Choroid plexus epithelial cell (primary cell): ENCODE measurements around the gene RPS6KA6.

Experiments
- DNase-seq: peaks from one replicate; pipeline ENCODE4 v3.0.0-alpha.2; 2010; ENCODE audit warnings: low read depth
- H3K4me3 ChIP-seq: 2 replicates; pipeline ENCODE4 v1.5.1; 2011; ENCODE audit warnings: low read depth, mild to moderate bottlenecking, control low read depth, low read length, moderate library complexity
- CTCF ChIP-seq: conservative IDR thresholded peaks from 2 replicates; pipeline ENCODE4 v1.5.1; 2011; ENCODE audit warnings: low read depth, mild to moderate bottlenecking, control low read depth, inconsistent platforms, low read length, moderate library complexity

The RPS6KA6 gene

GRCh38 chrX:84186603-84187532 lies 1.1 kb downstream of the RPS6KA6 start:
- TF ChIP-seq CTCF = no peak
- peak; percentile 0 for DNase-seq
- H3K4me3 ChIP-seq = peak overlapping the region; percentile 62

DNA sequence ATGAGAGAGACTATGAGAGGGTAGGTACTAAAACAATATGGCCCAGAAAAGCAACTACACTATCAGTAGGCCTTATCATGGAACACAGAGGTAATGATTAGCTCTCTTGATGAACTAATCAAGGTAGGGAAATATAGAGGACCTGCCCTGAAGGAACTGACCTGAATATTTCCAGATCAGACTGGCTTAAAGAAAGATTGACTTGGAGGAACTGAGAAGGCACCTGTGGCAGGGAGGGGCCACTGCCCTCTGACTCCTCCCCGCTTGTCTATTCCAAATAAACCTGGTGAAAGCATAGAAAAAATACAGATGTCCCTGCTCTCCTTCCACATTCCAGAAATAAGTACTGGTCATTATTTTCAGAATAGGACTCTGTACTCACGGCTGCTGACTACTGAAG lies 5.5 kb downstream of the RPS6KA6 start:
- no peak for TF ChIP-seq CTCF
- no peak for DNase-seq

DNA sequence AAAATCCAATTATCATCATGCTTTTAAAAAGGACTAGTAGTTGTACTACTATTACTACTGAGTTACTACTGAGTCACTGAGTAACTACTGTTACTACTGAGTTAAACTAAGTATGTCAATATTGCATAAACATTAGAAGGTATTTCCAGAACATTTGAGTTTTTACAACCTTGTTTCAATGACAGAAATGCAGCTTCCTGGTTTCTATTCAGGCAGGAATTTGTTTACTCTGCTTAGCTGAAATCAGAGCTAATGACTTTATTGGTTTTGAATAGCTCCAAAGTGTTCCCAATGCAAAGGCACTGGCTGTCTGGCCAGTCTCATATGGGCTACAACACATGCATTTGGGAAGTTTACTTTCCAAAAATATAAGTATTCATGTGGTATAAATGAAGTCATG lies 12.0 kb downstream of the RPS6KA6 start:
- TF ChIP-seq CTCF = no peak
- H3K4me3 ChIP-seq = no peak overlapping the region
- DNase-seq = no peak

More for the DNA sequence above, 5.5 kb downstream of the RPS6KA6 start:
- H3K4me3 ChIP-seq = no peak overlapping the region

DNA sequence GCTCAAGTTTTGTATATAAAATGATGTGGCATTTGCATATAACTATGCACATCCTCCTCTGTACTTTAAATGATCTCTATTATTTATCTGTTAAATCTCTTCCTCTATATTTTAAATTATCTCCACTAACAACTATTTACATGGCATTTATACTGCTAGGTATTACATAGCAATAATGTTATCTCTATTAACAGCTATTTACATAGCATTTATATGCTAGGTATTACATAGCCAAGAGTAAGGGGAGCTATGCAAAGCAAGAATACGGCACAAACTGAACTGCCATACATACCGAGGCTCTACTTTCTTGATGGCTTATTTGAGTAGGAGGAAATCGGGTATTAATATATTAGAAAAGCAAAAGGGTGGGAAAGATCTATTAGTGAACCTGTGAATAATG lies 12.7 kb downstream of the RPS6KA6 start:
- DNase-seq = no peak
- TF ChIP-seq CTCF = no peak
- H3K4me3 ChIP-seq = no peak overlapping the region

- no peak overlapping the region for H3K4me3 ChIP-seq
- TF ChIP-seq CTCF = no peak
- DNase-seq = no peak
Observed at GRCh38 chrX:84174348-84174747, 13.7 kb downstream of the RPS6KA6 start.

- TF ChIP-seq CTCF = no peak
- DNase-seq = no peak
- no peak overlapping the region for H3K4me3 ChIP-seq
Observed at GRCh38 chrX:84170931-84171330, 17.1 kb downstream of the RPS6KA6 start.

DNA sequence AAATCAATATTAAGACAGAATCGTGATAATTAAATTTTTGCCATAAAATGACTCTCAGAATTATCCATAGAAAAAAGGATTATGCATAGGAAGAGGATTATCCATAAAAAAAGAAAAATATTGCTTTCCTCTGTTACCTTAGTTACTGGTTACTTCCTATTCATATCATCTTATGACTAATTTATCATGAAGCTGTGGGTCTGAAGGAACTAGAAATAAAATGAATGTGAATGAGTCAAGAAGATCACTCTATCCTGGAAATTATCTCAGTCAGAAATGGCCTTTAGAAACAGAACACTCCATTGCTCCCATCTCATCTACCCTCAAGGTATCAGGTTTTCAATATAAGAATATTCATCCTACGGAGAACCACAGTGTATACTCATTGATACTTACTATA lies 19.4 kb downstream of the RPS6KA6 start:
- peak; percentile 1 for DNase-seq
- H3K4me3 ChIP-seq = no peak overlapping the region
- no peak for TF ChIP-seq CTCF
